Measurements from ENCODE around the gene PRPF31. TPM values are rescaled to one million over a fixed set of nuclear protein-coding genes. Genes with fewer than 3 reads are reported as not detected.

Gene PRPF31
- polyA plus RNA-seq, 1 donor (not counting 4 experiments of a cell fraction or from before 2014, with no cell fraction given) = 42.2 TPM

DNA sequence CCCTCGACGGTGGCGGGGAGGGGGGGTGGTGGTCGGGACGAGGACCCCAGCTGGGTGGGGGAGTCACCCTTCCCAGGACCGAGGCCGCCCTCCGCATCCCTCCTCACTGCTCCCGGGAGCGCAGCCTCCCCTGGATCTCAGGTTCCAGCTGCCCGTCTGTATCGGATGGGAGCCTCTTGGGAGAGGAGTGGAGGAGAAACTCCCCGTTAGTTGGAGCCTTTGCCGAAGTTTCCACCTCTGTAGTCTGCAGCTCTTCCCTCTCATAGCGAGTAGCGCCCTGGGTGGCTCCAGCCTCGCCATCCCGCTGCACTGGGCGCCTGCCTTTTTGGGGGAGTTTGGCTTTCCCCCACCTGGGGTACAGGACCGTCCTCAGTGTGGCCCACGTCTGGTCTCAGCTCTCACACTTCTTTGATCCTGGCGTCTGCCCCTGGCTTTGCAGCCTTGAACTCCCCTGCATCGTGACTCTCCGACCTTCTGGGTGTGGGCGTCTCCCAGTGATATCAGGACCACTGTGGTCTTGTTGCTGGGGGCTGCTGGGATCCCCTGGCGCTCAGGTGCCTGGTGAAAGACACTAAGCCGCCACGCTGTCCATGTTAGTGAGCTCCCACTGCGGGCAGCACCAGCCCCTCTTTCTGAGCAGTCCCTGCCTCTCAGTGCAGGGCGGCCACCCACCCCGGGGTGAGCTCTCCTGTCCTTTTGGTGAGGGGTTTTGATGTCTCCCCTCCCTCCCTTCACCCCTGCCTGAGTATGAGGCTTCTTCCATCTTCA, 23.1 kb downstream of the PRPF31 start:
- H3K36me3 ChIP-seq (ENCODE audit: control insufficient read depth in 2 of 2, extremely low read depth in 1 of 2, insufficient read depth in 2 of 2, low read length in 2 of 2) = peaks cover 17 to 23% of the 10 kb centered on the region in 2 experiments
- no peak overlapping the region for H2AFZ ChIP-seq (ENCODE audit: control insufficient read depth, low read length)
- peaks cover 21% of the 10 kb centered on the region for H3K4me1 ChIP-seq (ENCODE audit: control insufficient read depth, extremely low read depth, insufficient read depth, low read length)
- H3K4me3 ChIP-seq (ENCODE audit: control insufficient read depth in 2 of 3, extremely low read depth in 1 of 3, insufficient read depth in 2 of 3, low read depth in 1 of 3, low read length in 3 of 3) = peak overlapping the region; percentile 75 to 86 (median 83)
- H3K79me2 ChIP-seq (ENCODE audit: control insufficient read depth, insufficient read depth, low read length) = peaks cover 50% of the 10 kb centered on the region
- TF ChIP-seq, protein P1, sequence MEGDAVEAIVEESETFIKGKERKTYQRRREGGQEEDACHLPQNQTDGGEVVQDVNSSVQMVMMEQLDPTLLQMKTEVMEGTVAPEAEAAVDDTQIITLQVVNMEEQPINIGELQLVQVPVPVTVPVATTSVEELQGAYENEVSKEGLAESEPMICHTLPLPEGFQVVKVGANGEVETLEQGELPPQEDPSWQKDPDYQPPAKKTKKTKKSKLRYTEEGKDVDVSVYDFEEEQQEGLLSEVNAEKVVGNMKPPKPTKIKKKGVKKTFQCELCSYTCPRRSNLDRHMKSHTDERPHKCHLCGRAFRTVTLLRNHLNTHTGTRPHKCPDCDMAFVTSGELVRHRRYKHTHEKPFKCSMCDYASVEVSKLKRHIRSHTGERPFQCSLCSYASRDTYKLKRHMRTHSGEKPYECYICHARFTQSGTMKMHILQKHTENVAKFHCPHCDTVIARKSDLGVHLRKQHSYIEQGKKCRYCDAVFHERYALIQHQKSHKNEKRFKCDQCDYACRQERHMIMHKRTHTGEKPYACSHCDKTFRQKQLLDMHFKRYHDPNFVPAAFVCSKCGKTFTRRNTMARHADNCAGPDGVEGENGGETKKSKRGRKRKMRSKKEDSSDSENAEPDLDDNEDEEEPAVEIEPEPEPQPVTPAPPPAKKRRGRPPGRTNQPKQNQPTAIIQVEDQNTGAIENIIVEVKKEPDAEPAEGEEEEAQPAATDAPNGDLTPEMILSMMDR (optimal IDR thresholded peaks at IDR 0.05 in 1 of 3, IDR thresholded peaks at IDR 0.05 in 1 of 3, conservative IDR thresholded peaks at IDR 0.05 in 1 of 3; ENCODE audit: extremely low read depth in 1 of 3, insufficient read depth in 2 of 3, low read length in 3 of 3) = no peak
- TF ChIP-seq EZH2 (IDR thresholded peaks at IDR 0.05; ENCODE audit: low read length) = no peak
- no peaks in the 10 kb centered on the region for H3K9me1 ChIP-seq (ENCODE audit: control insufficient read depth, extremely low read depth, insufficient read depth, low read length)
- H3K9ac ChIP-seq (ENCODE audit: control insufficient read depth, extremely low read depth, insufficient read depth, low read length) = peak overlapping the region; percentile 86
- DNase-seq (ENCODE audit: low read depth, low spot score) (no peak), FAIRE-seq (no peak)
- H3K27me3 ChIP-seq (ENCODE audit: control insufficient read depth, extremely low read depth, insufficient read depth, low read length) = no peaks in the 10 kb centered on the region
- H3K4me2 ChIP-seq (ENCODE audit: control insufficient read depth, extremely low read depth, insufficient read depth, low read depth, low read length) = peak overlapping the region; percentile 87
- dilution Hi-C loops (cut with MboI; ENCODE audit: extremely low pct_ligation_motif_present, low sequenced_read_pairs) = no loop called here
- peak overlapping the region; percentile 24 for H3K27ac ChIP-seq (ENCODE audit: control insufficient read depth, insufficient read depth, low read length)
- H4K20me1 ChIP-seq (ENCODE audit: control insufficient read depth, extremely low read depth, insufficient read depth, low read length) = peaks cover 12% of the 10 kb centered on the region
- no peaks in the 10 kb centered on the region for H3K9me3 ChIP-seq (ENCODE audit: control insufficient read depth, low read depth, low read length)

DNA sequence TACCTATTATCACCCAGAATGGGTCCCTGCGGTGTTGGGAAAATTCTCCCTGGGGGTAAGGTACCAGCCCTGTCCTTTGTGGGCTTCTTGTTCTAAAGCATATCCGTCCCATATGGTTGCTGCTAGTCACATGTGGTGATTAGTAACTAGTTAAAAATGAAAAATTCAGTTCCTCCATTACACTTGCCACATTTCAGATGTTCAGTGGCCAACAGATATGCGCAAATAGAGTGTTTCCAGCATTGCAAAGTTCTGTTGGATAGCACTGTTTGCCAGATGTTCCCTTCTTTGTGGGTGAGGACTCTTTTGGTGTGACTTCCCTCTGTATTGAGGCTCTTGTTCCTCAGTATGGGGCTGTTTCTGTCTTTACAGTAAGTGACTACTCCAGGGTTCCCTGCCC, 25.8 kb downstream of the PRPF31 start:
- Histone ChIP-seq H3K27me3 (ENCODE audit: control insufficient read depth, extremely low read depth, insufficient read depth, low read length) (no peaks in the 10 kb centered on the region), H3K4me3 (ENCODE audit: control insufficient read depth in 2 of 3, extremely low read depth in 1 of 3, insufficient read depth in 2 of 3, low read depth in 1 of 3, low read length in 3 of 3) (no peak overlapping the region), H3K4me1 (ENCODE audit: control insufficient read depth, extremely low read depth, insufficient read depth, low read length) (peaks cover 5% of the 10 kb centered on the region), H2AFZ (ENCODE audit: control insufficient read depth, low read length) (no peak overlapping the region), H3K27ac (ENCODE audit: control insufficient read depth, insufficient read depth, low read length) (no peak overlapping the region), H3K4me2 (ENCODE audit: control insufficient read depth, extremely low read depth, insufficient read depth, low read depth, low read length) (no peak overlapping the region), H3K9me1 (ENCODE audit: control insufficient read depth, extremely low read depth, insufficient read depth, low read length) (no peaks in the 10 kb centered on the region), H3K36me3 (ENCODE audit: control insufficient read depth in 2 of 2, extremely low read depth in 1 of 2, insufficient read depth in 2 of 2, low read length in 2 of 2) (peaks cover 40 to 42% of the 10 kb centered on the region in 2 experiments), H3K79me2 (ENCODE audit: control insufficient read depth, insufficient read depth, low read length) (peaks cover 50% of the 10 kb centered on the region), H4K20me1 (ENCODE audit: control insufficient read depth, extremely low read depth, insufficient read depth, low read length) (peaks cover 12% of the 10 kb centered on the region), H3K9me3 (ENCODE audit: control insufficient read depth, low read depth, low read length) (no peaks in the 10 kb centered on the region), H3K9ac (ENCODE audit: control insufficient read depth, extremely low read depth, insufficient read depth, low read length) (no peak overlapping the region)
- DNase-seq (ENCODE audit: low read depth, low spot score) = no peak
- FAIRE-seq = no peak
- TF ChIP-seq, protein P1 (optimal IDR thresholded peaks at IDR 0.05 in 1 of 3, IDR thresholded peaks at IDR 0.05 in 1 of 3, conservative IDR thresholded peaks at IDR 0.05 in 1 of 3; ENCODE audit: extremely low read depth in 1 of 3, insufficient read depth in 2 of 3, low read length in 3 of 3) = no peak
- TF ChIP-seq EZH2 (IDR thresholded peaks at IDR 0.05; ENCODE audit: low read length) = no peak
- dilution Hi-C loops (cut with MboI; ENCODE audit: extremely low pct_ligation_motif_present, low sequenced_read_pairs) = no loop called here

All from keratinocyte (primary cell).